ENCODE results near the gene SCTR. TPM values are rescaled to one million over a fixed set of nuclear protein-coding genes. Genes with fewer than 3 reads are reported as not detected.

The SCTR gene
- total RNA-seq, 1 experiment from 2014 or later = not detected

DNA sequence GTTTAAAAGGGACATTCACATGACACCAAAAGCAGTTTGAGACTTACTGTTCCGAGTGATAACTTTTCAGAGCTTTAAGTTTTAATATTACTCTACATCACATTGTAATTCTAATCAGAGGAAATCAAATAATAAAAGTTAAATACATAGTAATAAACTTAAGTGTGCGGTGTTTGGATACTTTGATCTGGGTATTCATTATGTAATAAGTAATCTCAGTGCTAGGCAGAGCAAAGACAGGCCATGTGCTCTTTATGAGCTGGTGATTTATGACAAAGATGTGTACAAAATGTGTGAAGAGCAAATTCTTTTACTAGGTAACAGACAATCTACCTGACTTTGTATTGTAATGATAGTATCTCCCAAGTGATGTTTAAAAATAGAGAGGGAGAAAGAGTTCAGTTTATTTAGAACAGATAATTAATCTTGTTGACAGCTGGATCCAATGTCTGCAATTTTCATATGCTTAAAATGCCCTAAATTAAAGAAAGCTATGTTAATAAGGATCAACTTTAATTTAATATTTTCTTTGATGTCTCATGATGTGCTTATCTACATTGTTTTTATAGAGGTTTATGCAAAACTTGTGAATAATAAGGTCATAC is 24.3 kb upstream of the SCTR start (continued):
- no peak for TF ChIP-seq ZNF396 (CRISPR knock-in tag; IDR thresholded peaks at IDR 0.05; ENCODE audit: borderline replicate concordance)
- TF ChIP-seq, protein P1, sequence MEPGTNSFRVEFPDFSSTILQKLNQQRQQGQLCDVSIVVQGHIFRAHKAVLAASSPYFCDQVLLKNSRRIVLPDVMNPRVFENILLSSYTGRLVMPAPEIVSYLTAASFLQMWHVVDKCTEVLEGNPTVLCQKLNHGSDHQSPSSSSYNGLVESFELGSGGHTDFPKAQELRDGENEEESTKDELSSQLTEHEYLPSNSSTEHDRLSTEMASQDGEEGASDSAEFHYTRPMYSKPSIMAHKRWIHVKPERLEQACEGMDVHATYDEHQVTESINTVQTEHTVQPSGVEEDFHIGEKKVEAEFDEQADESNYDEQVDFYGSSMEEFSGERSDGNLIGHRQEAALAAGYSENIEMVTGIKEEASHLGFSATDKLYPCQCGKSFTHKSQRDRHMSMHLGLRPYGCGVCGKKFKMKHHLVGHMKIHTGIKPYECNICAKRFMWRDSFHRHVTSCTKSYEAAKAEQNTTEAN (CRISPR knock-in tag; IDR thresholded peaks at IDR 0.05) = no peak
- TF ChIP-seq, protein P2, sequence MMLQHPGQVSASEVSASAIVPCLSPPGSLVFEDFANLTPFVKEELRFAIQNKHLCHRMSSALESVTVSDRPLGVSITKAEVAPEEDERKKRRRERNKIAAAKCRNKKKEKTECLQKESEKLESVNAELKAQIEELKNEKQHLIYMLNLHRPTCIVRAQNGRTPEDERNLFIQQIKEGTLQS (CRISPR knock-in tag; conservative IDR thresholded peaks at IDR 0.05) = no peak
- TF ChIP-seq ELF4 (CRISPR knock-in tag; IDR thresholded peaks at IDR 0.05; ENCODE audit: low read depth) = no peak
- no peak for TF ChIP-seq NR3C1 (CRISPR knock-in tag; conservative IDR thresholded peaks at IDR 0.05; ENCODE audit: low read depth)
- TF ChIP-seq, protein P3, sequence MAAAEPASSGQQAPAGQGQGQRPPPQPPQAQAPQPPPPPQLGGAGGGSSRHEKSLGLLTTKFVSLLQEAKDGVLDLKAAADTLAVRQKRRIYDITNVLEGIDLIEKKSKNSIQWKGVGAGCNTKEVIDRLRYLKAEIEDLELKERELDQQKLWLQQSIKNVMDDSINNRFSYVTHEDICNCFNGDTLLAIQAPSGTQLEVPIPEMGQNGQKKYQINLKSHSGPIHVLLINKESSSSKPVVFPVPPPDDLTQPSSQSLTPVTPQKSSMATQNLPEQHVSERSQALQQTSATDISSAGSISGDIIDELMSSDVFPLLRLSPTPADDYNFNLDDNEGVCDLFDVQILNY (CRISPR knock-in tag; IDR thresholded peaks at IDR 0.05) = no peak
- TF ChIP-seq, protein P4, sequence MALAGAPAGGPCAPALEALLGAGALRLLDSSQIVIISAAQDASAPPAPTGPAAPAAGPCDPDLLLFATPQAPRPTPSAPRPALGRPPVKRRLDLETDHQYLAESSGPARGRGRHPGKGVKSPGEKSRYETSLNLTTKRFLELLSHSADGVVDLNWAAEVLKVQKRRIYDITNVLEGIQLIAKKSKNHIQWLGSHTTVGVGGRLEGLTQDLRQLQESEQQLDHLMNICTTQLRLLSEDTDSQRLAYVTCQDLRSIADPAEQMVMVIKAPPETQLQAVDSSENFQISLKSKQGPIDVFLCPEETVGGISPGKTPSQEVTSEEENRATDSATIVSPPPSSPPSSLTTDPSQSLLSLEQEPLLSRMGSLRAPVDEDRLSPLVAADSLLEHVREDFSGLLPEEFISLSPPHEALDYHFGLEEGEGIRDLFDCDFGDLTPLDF (CRISPR knock-in tag; IDR thresholded peaks at IDR 0.05) = no peak

DNA sequence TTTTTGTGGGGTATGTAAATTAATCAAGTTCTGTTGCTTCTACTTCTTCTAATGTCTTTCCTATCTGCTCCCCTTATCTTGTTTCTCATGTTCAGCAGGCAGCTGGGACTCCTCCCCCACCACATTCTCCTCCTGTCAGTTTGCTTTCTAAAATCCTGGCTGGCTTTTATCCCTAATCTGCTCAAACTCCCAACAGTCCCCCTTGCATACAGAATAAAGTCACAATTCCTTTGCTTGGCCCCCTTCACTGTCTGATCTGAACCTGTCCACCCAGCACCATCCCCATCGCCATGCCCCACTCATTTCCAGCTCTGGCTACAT is 22.1 kb upstream of the SCTR start:
- CTCF ChIA-PET = no interaction called here
- Mint-ChIP-seq H3K27me3 (ENCODE audit: low read depth) (peaks cover 32% of the 10 kb centered on the region), H3K36me3 (no peaks in the 10 kb centered on the region), H3K9me3 (no peaks in the 10 kb centered on the region), H3K4me3 (no peak overlapping the region), H3K27ac (no peak overlapping the region), H3K4me1 (peaks cover 6% of the 10 kb centered on the region)
- POLR2A ChIA-PET = no interaction called here
- no peak for ATAC-seq
- no peak for DNase-seq (ENCODE audit: low spot score)
- TF ChIP-seq TP53 (CRISPR knock-in tag; IDR thresholded peaks at IDR 0.05) (no peak), ZNF121 (CRISPR knock-in tag; IDR thresholded peaks at IDR 0.05) (no peak), ATF1 (CRISPR knock-in tag; IDR thresholded peaks at IDR 0.05) (no peak), HMGA2 (CRISPR knock-in tag; IDR thresholded peaks at IDR 0.05) (no peak)
- TF ChIP-seq, protein P5, sequence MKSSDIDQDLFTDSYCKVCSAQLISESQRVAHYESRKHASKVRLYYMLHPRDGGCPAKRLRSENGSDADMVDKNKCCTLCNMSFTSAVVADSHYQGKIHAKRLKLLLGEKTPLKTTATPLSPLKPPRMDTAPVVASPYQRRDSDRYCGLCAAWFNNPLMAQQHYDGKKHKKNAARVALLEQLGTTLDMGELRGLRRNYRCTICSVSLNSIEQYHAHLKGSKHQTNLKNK (CRISPR knock-in tag; IDR thresholded peaks at IDR 0.05) = no peak
- TF ChIP-seq, protein P4 (CRISPR knock-in tag; IDR thresholded peaks at IDR 0.05) = no peak
- TF ChIP-seq, protein P6, sequence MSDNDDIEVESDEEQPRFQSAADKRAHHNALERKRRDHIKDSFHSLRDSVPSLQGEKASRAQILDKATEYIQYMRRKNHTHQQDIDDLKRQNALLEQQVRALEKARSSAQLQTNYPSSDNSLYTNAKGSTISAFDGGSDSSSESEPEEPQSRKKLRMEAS (CRISPR knock-in tag; IDR thresholded peaks at IDR 0.05) = no peak
- TF ChIP-seq, protein P7, sequence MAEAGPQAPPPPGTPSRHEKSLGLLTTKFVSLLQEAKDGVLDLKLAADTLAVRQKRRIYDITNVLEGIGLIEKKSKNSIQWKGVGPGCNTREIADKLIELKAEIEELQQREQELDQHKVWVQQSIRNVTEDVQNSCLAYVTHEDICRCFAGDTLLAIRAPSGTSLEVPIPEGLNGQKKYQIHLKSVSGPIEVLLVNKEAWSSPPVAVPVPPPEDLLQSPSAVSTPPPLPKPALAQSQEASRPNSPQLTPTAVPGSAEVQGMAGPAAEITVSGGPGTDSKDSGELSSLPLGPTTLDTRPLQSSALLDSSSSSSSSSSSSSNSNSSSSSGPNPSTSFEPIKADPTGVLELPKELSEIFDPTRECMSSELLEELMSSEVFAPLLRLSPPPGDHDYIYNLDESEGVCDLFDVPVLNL (CRISPR knock-in tag; IDR thresholded peaks at IDR 0.05; ENCODE audit: borderline replicate concordance, low read depth) = no peak
- TF ChIP-seq, protein P1 (CRISPR knock-in tag; IDR thresholded peaks at IDR 0.05) = no peak
